NCI-H526 (cell line): ENCODE data around the gene XXYLT1.

ENCODE experiments used
- DNase-seq, 2 experiments: peaks; one replicate each; lab custom pipeline; 2025; lab: John Stamatoyannopoulos, UW

XXYLT1 gene

GRCh38 chr3:195025884-195026200 lies 245.1 kb downstream of the XXYLT1 start:
- DNase-seq = no peak

- DNase-seq = no peak
Observed at GRCh38 chr3:195025056-195025883, 245.7 kb downstream of the XXYLT1 start.

- DNase-seq = no peak
Observed at GRCh38 chr3:195023989-195024388, 247.0 kb downstream of the XXYLT1 start.

GRCh38 chr3:195023576-195023975 lies 247.4 kb downstream of the XXYLT1 start:
- no peak for DNase-seq

- no peak for DNase-seq
Observed at GRCh38 chr3:195021692-195022091, 249.3 kb downstream of the XXYLT1 start.

- no peak for DNase-seq
Observed at GRCh38 chr3:195020921-195021320, 250.0 kb downstream of the XXYLT1 start.

- DNase-seq = no peak
Observed at GRCh38 chr3:195020185-195020584, 250.8 kb downstream of the XXYLT1 start.

GRCh38 chr3:195019335-195019734 lies 251.6 kb downstream of the XXYLT1 start:
- DNase-seq = no peak
